AG09319 (cell line): ENCODE measurements around the gene ARHGAP26.

ENCODE experiments used
- DNase-seq: peaks from one replicate; pipeline ENCODE4 v3.0.0-alpha.2; 2010; ENCODE audit warnings: low read depth; ENCODE audit errors: extremely low read depth
- CTCF ChIP-seq: IDR thresholded peaks from 2 replicates; pipeline ENCODE4 v1.5.1; 2011; ENCODE audit warnings: low read depth, mild to moderate bottlenecking, inconsistent platforms, low read length, moderate library complexity

The ARHGAP26 gene

GRCh38 chr5:143145243-143146160 is 375.3 kb downstream of the ARHGAP26 start:
- DNase-seq, result no peak
- TF ChIP-seq CTCF, result no peak

DNA sequence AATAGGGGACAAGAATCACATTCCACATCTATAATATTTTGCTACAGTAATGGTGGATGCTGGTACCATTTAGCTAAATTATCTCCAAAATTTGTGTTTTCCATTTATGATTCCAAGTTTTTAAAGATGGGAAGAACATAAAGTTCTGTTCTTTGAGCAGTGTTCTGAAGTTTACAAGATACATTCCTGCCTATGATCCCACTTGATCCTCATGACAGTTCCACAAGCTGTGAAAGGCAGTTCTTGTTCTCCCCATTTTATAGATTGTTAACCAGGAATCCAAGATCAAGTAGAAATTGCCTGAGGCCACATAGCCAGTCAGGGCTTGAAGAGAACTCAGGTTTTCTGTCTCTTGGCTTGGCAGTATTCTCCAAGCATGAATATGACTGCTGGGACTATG is 376.0 kb downstream of the ARHGAP26 start:
- TF ChIP-seq CTCF, result no peak
- no peak for DNase-seq

DNA sequence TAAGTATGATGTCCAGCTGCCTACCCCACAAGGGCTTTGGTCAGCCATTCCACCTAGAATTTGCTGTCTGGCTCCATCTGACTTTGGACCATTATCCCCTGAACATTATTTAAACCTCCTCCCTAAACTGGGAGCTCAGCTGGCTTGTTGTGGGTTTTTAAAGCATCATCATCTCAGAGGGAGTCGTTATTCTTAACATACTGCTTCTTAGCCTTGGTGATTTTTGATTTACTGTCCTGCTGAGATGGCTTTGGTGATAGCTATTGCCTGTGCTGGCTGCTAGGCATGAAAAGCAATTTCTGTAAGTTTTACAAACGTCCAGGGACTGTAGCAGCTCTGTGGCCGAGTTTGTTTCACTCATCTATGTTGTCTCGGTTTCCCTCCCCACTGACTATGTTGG is 377.2 kb downstream of the ARHGAP26 start:
- DNase-seq, result no peak
- TF ChIP-seq CTCF, result no peak

GRCh38 chr5:143147902-143148301 is 377.7 kb downstream of the ARHGAP26 start:
- DNase-seq, result no peak
- no peak for TF ChIP-seq CTCF

DNA sequence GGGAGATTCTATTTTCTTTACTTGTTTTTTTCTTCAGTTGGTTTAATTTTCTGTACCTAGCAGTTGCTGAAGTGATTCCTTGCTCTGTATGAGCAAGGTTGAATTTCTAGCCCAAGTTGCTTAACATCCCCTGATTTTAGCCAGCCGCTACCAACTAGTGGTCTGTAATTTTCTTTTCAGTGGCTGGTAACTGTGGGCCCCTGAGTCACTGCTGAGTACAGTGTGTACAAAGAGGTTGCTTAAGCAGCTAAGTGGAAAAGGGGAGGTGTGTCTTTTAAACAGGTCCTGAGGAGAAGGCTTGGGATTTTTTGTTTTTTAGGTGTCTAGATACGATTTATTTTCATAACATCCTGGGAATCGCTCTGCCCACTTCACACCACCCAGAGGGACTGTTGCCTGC is 378.6 kb downstream of the ARHGAP26 start:
- TF ChIP-seq CTCF, result no peak
- no peak for DNase-seq

- no peak for TF ChIP-seq CTCF
- DNase-seq, result no peak
Observed at GRCh38 chr5:143149759-143150158, 379.6 kb downstream of the ARHGAP26 start.

- TF ChIP-seq CTCF, result no peak
- no peak for DNase-seq
Observed at GRCh38 chr5:143151056-143151700, 381.0 kb downstream of the ARHGAP26 start.
